GM10248 (cell line): ENCODE data around the gene LRRC8D.

ENCODE experiments used
- CTCF ChIA-PET: fragments of 300-600 bp; sonication (Branson Sonifier 250); formaldehyde crosslinking; extraction: SDS; loops from one replicate; lab custom pipeline; 2021; ENCODE audit warnings: antibody characterized with exemption; lab: Yijun Ruan, JAX
- POLR2A ChIA-PET: fragments of 350-650 bp; sonication (Branson Sonifier 250); formaldehyde crosslinking; extraction: SDS; loops from one replicate; lab custom pipeline; 2020; ENCODE audit warnings: antibody characterized with exemption; lab: Yijun Ruan, JAX
- DNase-seq: peaks from one replicate; pipeline ENCODE4 v3.0.0; 2012; ENCODE audit errors: extremely low spot score
- CTCF ChIP-seq: IDR thresholded peaks from 2 replicates; pipeline ENCODE4 v1.5.1; 2012; ENCODE audit warnings: mild to moderate bottlenecking, low read depth; ENCODE audit errors: extremely low read depth, missing control alignments, control extremely low read depth

LRRC8D gene

GRCh38 chr1:89959719-89960118, 138.9 kb downstream of the LRRC8D start:
- ChIA-PET POLR2A (no interaction called here), CTCF (interaction anchor here (1.1 to 1.4 kb wide), 2 partner anchors 12 to 13 kb away, joined by 3 to 4 read pairs; no protein-coding TSS in a partner anchor)
- TF ChIP-seq CTCF = no peak
- no peak for DNase-seq

GRCh38 chr1:89962024-89962741, 141.4 kb downstream of the LRRC8D start:
- no peak for TF ChIP-seq CTCF
- DNase-seq = no peak
- CTCF ChIA-PET = interaction anchor here (1.3 to 2.4 kb wide), 4 partner anchors 10 to 200 kb away, joined by 4 to 8 read pairs (median 6); no protein-coding TSS in a partner anchor
- POLR2A ChIA-PET = no interaction called here

GRCh38 chr1:89962742-89963075, 141.9 kb downstream of the LRRC8D start:
- no peak for TF ChIP-seq CTCF
- DNase-seq = no peak
- ChIA-PET CTCF (interaction anchor here (1.3 to 2.4 kb wide), 4 partner anchors 10 to 201 kb away, joined by 4 to 8 read pairs (median 6); no protein-coding TSS in a partner anchor), POLR2A (no interaction called here)

- TF ChIP-seq CTCF = no peak
- CTCF ChIA-PET = interaction anchor here (1.1 to 3.7 kb wide), 3 partner anchors 10 to 122 kb away, joined by 3 to 12 read pairs (median 3); no protein-coding TSS in a partner anchor
- DNase-seq = no peak
- POLR2A ChIA-PET = no interaction called here
Observed at GRCh38 chr1:89965193-89965768, 144.4 kb downstream of the LRRC8D start.

- no peak for TF ChIP-seq CTCF
- no peak for DNase-seq
- ChIA-PET POLR2A (interaction anchor here (0.5 kb wide), 1 partner anchor 11 kb away, joined by 6 read pairs; no protein-coding TSS in a partner anchor), CTCF (interaction anchor here (1.3 to 3.7 kb wide), 2 partner anchors 124 to 162 kb away, joined by 3 to 12 read pairs; no protein-coding TSS in a partner anchor)
Observed at GRCh38 chr1:89966656-89967055, 145.8 kb downstream of the LRRC8D start.

- POLR2A ChIA-PET = no interaction called here
- CTCF ChIA-PET = interaction anchor here (0.9 to 6.3 kb wide), 8 partner anchors 9 to 190 kb away, joined by 3 to 27 read pairs (median 4); no protein-coding TSS in a partner anchor
- peak; percentile 34 for DNase-seq
- TF ChIP-seq CTCF = no peak
Observed at GRCh38 chr1:89971600-89971999, 150.8 kb downstream of the LRRC8D start.
